HPDE6-E6E7 (cell line): ENCODE measurements around the gene C4orf36.

Source experiments
- DNase-seq: peaks from one replicate; pipeline ENCODE4 v3.0.0; 2011; ENCODE audit warnings: missing footprints; ENCODE audit errors: extremely low spot score

Gene C4orf36

DNA sequence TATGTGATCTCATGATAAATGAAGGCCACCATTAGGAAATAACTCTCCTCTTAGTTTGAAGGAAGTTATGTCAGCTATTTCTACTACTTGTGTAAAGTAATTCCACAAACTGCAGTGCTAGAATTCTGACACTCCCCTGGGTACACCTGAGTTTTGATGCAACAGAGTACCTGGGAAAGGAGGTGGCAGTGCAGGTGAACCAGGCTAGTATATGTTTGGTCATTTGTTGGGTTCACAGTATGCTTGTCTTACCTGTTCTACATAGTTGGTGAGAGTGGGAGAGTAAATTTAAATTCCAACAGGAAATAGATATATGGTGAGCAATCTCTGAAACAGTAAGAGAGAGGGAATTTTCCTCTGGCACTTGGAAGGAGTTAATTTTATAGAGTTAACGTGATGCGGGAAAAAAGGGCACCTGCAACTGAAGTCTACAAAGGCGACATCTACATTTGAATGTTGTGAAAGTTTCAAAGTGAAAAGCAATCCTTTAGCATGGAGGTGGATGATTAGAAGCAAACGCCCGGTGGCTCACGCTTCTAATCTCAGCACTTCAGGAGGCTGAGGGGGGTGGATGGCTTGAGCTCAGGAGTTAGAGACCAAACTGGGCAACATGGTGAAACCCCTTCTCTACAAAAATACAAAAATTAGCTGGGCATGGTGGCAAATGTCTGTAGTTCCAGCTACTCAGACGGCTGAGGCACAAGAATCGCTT lies 34.7 kb downstream of the C4orf36 start:
- peak; percentile 9 for DNase-seq

- DNase-seq = no peak
Measured at GRCh38 chr4:86856896-86857295, 35.3 kb downstream of the C4orf36 start.

DNA sequence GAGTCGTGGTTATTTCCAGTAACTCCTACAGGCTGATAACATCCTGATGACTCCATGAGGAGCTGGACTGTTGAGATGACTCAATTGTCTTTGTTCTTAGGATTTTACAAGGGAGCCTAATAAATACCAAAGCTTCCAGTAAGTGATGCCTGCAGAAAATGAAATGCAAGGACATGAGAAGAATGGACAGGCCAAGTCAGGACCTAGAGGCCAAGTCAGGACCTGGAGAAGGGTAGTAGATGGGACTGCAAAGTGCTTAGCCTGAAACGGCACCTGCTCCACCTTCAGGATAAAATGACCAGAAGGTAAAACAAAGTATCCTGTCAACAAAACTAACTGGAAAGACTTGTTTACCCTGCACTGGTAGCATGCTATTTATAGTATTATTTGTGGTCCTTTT lies 36.6 kb downstream of the C4orf36 start:
- DNase-seq = peak; percentile 43

- no peak for DNase-seq
Measured at GRCh38 chr4:86853209-86853608, 39.0 kb downstream of the C4orf36 start.

DNA sequence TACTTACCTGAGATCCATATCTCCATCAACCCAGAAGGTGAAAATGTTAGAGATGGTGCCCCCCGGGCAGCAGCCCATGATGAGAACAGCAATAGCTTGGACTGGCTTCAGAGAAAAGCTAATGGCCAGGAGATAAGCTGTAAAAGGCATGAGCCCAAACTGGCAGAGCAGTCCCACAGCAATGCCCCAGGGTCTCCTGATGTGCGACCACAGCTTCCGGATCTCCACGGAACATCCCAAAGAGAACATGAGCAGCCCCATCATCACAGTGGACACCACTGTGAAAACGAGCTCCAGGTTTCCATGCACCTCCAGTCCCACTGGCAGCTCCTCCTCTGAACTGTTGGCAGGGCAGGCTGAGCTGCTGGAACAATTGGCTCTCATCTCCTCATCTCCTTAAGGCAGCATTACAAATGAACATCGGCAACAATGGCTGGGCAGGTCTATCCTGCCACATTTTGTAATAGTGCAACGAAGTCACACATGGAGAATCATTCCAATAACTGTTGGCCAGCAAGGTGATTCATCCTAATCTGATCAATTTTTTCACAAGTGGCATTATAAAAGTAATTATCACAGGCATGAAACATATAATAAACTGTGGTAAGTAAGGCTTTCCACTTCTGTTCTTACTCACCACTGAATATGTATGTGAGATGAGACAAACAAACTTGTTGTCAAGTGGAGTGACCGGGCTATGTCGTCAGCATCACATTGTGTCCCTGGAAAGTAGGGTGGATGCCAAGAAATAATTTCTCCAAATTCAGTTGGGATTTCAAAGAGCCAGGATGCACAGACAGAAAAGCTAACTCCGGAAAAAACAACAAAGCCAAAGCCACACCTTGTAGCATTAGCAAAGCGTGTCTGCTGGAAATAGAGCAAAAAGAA lies 43.2 kb downstream of the C4orf36 start, which contains the start of gene SLC10A6:
Gene SLC10A6 (minus strand): TSS at position 653 of the 888 bp plus-strand sequence. CDS start 269 bp downstream, at position 384.
- no peak for DNase-seq

- DNase-seq = no peak
Measured at GRCh38 chr4:86848136-86848535, 44.1 kb downstream of the C4orf36 start.

GRCh38 chr4:86847571-86847970 lies 44.7 kb downstream of the C4orf36 start:
- no peak for DNase-seq

GRCh38 chr4:86846921-86847320 lies 45.3 kb downstream of the C4orf36 start:
- DNase-seq = no peak

DNA sequence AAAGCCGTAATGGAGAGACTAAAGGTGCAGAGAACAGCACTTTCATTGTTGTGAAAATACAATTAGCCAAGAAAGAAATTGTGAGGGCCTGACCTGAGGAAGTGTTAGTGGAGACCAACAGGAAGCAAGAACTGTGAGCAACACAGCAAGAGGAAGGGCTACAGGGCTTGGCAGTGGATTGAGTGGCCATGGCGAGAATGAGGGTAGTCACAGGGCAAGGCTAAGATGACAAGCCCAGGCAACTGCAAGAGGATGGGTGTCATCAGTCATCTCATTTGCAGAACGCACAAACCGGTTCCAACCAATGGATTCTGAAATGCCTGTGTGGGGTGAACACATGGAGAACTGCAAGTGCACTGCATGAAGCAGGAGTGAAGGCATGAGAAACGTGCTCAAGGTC lies 46.6 kb downstream of the C4orf36 start:
- peak; percentile 78 for DNase-seq

GRCh38 chr4:86841309-86841708 lies 50.9 kb downstream of the C4orf36 start:
- DNase-seq = no peak

DNA sequence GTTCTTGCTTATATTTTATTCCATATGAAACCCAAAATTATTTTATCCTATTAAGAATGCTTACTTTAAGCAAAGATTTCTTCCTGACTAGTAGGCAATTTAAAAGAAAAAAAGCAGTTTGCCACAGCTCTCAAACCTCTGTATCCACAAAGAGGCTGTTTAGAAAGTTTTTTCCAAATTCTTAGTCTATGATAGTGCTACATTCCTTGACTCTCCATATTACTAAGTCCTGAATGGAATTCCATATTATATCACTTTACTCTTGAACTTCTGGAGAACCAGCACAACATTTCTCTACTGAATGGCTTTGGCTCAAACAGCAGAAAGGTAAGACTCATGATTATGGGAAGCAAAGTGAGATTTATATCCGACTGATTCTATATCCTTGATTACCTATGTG lies 51.4 kb downstream of the C4orf36 start:
- no peak for DNase-seq

DNA sequence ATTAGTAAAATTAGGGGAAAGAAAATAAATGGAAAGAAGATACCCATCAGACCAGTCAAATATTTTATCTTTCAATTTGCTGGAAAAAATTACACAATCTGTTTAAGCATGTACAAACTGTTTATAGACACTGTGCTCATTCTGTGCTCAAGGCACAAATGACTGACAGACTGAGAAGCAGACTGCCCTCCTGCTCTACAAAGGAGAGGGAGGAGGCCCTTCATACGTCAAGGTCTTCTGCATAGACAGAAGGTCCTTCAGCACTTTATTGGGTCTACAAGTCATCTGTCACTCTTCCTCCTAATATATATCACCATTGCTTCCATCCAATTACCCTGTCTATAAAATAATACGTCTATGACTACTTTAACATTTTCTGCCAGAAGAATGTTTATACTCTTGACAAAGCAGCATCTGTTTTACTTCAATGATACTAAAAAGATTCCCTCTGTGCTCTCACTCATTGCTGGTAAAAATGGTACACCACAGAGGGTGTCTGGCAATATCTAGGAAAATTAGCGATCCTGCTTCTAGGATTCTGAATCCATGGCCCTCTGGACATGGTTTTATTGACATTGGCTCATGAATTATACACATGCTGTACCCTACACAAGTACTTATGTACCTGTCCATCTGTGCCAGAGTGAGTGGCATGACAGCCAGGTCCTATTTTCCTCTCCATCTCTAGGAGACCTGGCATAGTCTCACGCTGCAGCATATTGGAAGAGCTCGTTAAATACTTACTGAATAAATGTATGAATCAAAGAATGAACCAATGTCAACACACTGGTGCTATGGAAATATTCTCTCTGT lies 54.3 kb downstream of the C4orf36 start:
- no peak for DNase-seq

DNA sequence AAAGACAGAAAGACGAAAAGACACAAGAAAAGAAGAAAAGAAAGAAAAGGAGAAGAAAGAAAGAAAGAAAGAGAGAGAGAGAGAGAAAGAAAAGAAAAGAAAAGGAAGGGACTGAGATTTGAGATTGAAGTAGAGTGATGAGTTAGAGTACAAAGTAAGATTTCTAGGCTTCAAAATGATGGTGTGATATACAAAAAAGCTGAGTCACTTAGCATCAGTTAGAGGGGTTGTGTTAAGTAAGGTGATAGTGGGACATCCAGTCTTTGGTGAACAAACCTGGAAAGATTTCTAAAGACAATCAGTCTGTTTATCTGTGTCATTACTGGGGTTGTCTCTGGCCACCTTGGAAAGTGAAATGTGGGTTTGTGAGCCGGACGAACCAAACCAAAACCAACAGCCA lies 56.5 kb downstream of the C4orf36 start:
- DNase-seq = no peak

GRCh38 chr4:86834901-86835300 lies 57.3 kb downstream of the C4orf36 start:
- no peak for DNase-seq

DNA sequence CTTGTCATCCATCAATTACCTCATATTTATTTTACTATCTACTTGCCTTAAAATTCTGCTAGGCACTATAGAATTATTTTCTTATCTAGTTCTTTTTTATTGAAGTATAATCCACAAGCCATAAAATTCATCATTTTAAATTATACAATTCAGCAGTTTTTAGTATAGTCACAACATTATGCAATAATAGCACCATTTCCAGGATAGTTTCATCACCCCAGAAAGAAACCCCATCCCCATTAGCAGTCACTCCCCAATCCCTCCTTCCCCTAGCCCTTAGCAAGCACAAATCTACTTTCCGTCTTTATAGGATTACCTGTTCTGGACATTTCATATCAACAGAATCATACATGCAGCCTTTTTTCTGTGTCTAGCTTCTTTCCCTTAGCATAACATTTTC lies 58.6 kb downstream of the C4orf36 start:
- no peak for DNase-seq

DNA sequence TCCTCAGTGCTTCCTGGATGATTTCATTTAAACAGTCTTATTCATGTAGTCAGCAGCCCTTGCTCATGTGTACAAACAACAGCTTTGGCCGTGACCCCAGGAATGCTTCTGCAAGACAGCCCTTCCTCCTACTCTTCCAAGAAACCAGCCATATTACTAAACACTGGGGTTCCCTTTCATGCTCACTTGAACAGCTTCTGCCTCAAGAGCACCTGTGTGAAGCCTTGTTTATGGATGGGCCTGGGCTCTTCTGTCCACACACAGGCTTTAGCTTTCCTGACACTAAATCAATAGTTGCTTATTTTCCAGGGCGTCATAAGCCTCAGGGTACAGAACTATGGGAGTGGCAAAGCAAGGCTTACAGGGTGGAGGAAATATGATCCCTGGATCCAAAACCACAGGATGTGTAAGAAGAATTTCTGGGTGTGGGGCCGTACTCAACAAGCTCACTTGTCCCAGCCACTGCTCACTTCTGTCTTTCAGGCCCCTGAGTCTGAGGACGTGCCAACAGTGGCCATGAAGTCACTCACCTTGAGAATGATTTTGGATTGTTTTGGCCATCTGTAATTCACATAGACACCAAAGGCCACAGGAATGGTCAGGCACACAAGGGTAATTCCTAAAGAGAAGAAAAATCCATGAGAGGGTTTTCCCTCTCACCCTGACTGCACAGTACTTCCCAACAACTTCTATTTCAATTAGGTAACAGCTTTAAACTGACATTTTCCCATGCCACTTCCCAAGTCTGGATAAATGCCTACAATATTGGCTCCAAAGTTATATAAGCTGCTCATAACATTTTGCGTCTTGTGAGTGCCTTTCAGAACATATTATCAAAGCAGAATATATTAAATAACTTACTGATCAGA lies 60.7 kb downstream of the C4orf36 start:
- DNase-seq = peak; percentile 90
